GM12864 (cell line): ENCODE results near the gene COG2.

Experiments used
- DNase-seq: peaks from one replicate; pipeline ENCODE4 v3.0.0-alpha.2; 2011; ENCODE audit warnings: low read depth
- H3K4me3 ChIP-seq: 2 replicates; pipeline ENCODE4 v1.5.1; 2011; ENCODE audit warnings: mild to moderate bottlenecking, low read depth, low read length, control low read depth
- TF ChIP-seq, protein P1 (sequence below): IDR thresholded peaks from 2 replicates; pipeline ENCODE4 v1.5.1; 2011; ENCODE audit warnings: low read depth, mild to moderate bottlenecking, moderate library complexity, low read length, control low read depth, inconsistent platforms; ENCODE audit errors: missing control alignments

Gene COG2

DNA sequence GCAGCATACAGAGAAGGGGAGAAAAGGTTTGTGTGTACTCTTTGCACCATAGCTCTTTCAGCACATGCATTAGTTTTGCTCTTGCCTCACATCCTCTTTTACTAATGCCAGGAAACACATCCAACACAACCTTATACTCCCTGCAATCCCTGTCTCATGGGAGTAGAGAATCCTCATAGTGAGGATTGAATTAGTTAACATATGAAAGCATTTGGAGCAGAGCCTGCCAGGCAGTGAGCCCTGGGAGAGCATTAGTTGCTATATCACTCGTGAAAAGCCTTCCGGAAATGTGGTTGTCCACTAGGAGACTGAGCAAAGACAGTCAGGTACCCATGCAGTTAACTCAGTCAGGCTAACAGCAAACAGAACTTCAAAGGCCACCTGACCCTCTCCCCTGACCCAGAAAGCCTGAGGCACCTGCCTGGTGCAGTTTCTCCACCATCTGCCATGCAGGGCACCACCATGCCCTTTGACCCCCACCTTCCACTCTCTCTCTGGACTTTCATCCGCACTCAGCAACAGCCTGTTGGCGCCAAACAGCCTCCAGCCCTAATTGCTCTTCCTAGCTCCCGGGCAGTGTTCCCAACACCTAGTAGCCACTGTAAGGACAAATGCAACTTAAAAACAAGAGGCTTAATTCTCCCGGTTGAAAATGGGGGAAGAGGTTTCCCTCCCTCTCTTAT lies 86.6 kb downstream of the COG2 start:
- TF ChIP-seq, protein P1, sequence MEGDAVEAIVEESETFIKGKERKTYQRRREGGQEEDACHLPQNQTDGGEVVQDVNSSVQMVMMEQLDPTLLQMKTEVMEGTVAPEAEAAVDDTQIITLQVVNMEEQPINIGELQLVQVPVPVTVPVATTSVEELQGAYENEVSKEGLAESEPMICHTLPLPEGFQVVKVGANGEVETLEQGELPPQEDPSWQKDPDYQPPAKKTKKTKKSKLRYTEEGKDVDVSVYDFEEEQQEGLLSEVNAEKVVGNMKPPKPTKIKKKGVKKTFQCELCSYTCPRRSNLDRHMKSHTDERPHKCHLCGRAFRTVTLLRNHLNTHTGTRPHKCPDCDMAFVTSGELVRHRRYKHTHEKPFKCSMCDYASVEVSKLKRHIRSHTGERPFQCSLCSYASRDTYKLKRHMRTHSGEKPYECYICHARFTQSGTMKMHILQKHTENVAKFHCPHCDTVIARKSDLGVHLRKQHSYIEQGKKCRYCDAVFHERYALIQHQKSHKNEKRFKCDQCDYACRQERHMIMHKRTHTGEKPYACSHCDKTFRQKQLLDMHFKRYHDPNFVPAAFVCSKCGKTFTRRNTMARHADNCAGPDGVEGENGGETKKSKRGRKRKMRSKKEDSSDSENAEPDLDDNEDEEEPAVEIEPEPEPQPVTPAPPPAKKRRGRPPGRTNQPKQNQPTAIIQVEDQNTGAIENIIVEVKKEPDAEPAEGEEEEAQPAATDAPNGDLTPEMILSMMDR: no peak

DNA sequence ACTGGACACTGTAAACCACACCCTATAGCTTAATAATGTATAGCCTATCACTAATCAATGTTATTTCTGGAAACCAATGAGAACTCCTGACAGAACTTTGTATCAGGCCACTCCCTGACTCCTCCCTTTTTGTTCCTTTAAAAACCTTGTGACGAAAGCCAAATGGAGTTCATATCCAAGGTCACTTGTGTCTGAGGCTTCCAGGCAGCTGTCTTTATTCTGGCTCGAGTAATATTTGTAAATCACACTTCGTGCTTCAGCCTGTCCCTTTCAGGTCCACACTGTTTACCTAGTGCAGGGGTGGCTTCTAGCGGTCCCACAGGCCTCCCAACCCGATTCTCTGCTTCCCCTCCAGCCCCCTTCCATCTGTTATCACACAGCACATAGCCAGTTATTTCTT lies 88.7 kb downstream of the COG2 start:
- TF ChIP-seq, protein P1: no peak
- DNase-seq: no peak
- no peak overlapping the region for H3K4me3 ChIP-seq

More for the DNA sequence above, 86.6 kb downstream of the COG2 start:
- no peak overlapping the region for H3K4me3 ChIP-seq
- DNase-seq: no peak

GRCh38 chr1:230735447-230735846 lies 93.2 kb downstream of the COG2 start:
- no peak for DNase-seq
- H3K4me3 ChIP-seq: no peak overlapping the region
- TF ChIP-seq, protein P1: no peak

DNA sequence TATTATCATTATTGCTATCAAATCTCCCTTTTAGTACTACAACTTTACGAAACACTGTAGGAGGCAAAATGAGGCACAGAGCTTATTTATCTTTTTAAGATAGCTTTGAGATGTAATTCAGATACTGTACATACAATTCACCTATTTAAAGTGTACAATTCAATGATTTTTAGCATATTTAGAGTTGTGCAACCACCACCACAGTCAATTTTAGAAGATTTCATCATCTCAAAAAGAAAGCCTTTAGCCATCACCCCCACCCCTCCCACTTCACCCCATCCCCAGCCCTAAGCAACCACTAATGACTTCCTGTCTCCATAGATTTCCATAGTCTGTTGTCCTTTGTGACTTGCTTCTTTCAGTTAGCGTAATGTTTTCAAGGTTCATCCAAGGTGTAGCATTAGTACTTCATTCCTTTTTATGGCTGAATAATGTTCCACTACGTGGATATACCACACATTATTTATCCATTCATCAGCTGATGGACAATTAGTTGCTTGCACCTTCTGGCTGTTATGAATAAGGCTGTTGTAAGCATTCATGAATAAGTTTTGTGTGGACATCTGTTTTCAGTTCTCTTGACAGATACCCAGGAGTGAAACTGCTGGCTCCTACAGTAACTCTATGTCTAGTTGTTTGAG lies 95.5 kb downstream of the COG2 start:
- no peak for DNase-seq
- TF ChIP-seq, protein P1: no peak
- H3K4me3 ChIP-seq: no peak overlapping the region

- TF ChIP-seq, protein P1: no peak
- H3K4me3 ChIP-seq: no peak overlapping the region
- no peak for DNase-seq
Measured at GRCh38 chr1:230739564-230740290, 97.4 kb downstream of the COG2 start.
